SKM-1 treated with dmso at 0.1 percent for 144 hours (cell line): ENCODE results near the gene EIF4A3.
"Not testable (repeated sequence)": the region's sequence is repeated elsewhere in the genome, so short reads cannot be mapped to it uniquely, and the experiment has no call there.

ENCODE experiments used
- DNase-seq: peaks from one replicate; lab custom pipeline; 2025; ENCODE audit not compliant: unreplicated experiment; lab: John Stamatoyannopoulos, UW

The EIF4A3 gene

GRCh38 chr17:80101946-80102663 is 44.8 kb downstream of the EIF4A3 start:
- peak; percentile 20 for DNase-seq

DNA sequence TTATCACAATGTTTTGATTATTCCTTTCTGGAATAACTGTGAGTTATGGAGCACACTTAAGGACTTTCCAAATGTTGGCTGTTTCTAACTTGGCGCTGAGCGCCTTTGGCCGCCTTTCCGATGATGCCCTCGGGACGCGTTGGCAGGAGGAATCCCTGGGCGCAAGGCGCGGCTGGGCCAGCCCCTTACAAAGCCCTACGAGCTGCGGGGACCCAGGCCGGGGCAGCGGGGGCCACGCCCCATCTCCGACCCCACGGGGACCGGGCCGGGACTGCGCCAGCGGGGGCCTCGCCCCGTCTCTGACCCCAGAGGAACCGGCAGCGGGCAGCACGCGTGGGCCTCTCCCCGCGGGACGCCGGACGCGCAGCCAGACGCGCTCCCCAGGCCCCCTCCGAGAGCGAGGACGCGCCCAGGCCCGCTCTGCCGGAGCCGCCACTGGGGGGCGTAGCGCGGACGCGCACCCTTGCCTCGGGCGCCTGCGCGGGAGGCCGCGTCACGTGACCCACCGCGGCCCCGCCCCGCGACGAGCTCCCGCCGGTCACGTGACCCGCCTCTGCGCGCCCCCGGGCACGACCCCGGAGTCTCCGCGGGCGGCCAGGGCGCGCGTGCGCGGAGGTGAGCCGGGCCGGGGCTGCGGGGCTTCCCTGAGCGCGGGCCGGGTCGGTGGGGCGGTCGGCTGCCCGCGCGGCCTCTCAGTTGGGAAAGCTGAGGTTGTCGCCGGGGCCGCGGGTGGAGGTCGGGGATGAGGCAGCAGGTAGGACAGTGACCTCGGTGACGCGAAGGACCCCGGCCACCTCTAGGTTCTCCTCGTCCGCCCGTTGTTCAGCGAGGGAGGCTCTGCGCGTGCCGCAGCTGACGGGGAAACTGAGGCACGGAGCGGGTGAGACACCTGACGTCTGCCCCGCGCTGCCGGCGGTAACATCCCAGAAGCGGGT is 45.6 kb downstream of the EIF4A3 start, which contains the start of gene GAA:
Gene GAA, plus strand, starts transcription at position 571 of the 935 bp plus-strand sequence. CDS start 3,006 bp downstream, outside the sequence.
- peak; percentile 58 for DNase-seq

DNA sequence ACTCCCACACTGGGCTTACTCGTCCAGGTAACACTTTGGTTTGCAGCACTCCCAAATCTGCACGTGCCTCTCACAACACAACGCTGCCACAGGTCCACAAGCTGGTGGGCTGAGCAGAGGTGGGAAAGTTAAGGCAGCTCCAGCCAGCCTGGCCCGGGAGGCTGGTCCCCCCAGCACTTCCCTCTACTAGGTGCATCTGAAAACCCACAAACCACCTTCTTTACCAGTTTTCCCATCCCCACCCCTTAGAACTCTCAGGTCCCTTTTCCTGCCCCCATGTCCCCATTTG is 46.9 kb downstream of the EIF4A3 start:
- DNase-seq: no peak

DNA sequence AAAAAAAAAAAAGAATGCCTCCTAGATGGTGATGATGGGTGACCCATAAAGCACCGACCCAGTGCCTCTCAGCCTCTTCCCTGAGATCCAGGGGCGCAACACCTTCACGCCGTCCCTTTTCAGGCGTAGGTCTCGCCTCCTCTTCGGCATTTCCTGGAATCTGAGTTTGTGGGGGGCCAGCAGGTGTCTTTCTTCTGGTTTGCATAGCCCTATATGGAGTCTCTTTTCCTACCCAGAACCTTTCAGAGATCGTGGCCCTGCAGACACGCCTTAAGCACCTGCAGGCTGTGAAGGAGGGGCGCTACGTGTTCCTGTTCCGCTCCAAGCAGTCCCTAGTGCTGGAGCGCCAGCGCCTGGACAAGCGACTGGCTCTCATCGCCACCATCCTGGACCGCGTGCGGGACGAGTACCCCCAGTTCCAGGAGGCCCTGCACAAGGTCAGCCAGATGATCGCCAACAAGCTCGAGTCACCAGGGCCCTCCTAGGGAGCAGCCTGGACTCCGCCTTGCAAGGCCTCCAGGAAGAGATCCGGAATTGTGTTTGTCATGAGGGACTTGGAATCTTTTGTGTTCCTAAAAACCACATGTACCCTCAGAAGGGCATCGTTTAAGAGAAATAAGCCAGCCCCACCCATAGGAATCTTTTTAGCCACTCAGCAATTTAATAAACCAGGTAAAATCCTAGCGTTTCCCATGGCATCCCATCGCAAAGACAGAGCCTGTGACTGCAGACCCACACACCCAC is 47.5 kb downstream of the EIF4A3 start:
- DNase-seq: no peak

DNA sequence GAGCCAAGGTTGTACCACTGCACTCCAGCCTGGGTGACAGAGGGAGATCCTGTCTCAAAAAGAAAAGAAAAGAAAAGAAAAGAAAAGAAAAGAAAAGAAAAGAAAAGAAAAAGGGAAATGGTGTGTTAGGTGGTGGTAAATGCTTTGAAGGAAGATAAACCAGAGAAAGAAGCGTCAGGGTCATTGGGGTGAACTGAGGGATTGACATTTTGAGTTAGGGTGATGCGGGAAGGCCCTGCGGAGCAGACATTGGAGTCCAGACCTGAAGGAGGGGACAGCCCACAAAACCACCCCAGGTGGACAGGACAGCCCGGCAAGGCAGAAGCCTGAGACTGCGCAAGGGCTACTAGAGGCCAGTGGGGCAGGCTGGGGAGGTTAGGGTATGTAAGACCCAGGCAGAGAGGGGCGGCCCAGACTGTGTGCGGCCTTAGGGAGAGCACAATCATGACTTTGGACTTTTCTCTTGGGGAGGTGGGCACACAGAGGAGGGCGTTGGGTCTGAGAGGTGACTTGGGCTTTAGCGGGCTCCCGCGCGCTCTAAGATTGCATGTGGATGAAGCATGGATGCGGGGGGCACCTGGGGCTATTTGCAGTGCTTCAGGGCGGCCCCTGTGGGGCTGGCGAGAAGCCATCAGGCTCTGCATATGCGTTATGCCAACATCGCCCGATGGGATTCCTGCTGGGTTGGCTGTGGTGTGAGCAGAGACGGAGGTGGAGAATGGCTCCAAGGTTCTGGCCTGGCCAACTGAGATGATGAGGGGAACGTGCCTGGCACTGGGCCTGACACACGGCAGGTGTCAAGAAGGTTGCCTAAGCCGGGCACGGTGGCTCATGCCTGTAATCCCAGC is 48.9 kb downstream of the EIF4A3 start:
- DNase-seq: no peak

DNA sequence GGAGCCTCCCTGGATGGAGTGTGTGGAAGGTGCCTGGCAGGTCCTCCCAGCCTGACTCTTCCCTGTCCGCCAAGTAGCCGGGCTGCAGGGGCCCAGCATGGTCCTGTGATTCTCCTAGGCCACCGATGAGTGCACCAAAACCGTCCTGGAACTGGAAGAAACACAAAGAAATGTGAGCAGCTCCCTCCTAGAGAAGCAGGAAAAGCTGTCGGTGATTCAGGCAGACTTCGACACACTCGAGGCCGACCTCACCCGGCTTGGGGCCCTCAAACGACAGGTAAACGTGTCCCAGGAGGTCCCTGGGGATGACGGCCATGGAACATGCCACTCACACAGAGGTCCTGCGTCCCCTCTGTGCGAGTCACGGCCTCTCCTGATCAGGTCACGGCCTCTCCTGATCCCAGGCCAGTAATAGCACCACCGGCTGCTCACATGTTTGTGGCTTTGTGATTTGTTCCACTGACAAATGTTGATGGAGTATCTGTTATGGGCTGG is 49.8 kb downstream of the EIF4A3 start:
- DNase-seq: no peak

GRCh38 chr17:80096561-80097021 is 50.3 kb downstream of the EIF4A3 start:
- no peak for DNase-seq

GRCh38 chr17:80095844-80096475 is 51.0 kb downstream of the EIF4A3 start:
- no peak for DNase-seq

GRCh38 chr17:80095038-80095843 is 51.7 kb downstream of the EIF4A3 start:
- DNase-seq: no peak

- peak; percentile 94 for DNase-seq
Measured at GRCh38 chr17:80092959-80093358, 54.0 kb downstream of the EIF4A3 start.

- DNase-seq: no peak
Measured at GRCh38 chr17:80091376-80091775, 55.6 kb downstream of the EIF4A3 start.

DNA sequence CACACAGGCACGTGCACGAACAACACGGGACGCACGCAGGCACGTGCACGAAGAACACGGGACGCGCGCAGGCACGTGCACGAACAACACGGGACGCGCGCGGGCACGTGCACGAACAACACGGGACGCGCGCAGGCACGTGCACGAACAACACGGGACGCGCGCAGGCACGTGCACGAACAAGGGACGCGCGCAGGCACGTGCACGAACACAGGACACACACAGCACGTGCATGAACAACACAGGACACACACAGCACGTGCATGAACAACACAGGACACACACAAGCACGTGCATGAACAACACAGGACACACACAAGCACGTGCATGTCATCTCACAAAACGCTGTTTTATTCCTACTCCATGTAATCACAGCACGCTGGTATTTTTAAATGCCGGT is 56.8 kb downstream of the EIF4A3 start:
- DNase-seq: not testable (repeated sequence)

GRCh38 chr17:80089762-80090161 is 57.2 kb downstream of the EIF4A3 start:
- DNase-seq: no peak

- DNase-seq: no peak
Measured at GRCh38 chr17:80087346-80088265, 59.3 kb downstream of the EIF4A3 start.

GRCh38 chr17:80086616-80087015 is 60.3 kb downstream of the EIF4A3 start:
- no peak for DNase-seq

GRCh38 chr17:80086081-80086480 is 60.8 kb downstream of the EIF4A3 start:
- DNase-seq: no peak

DNA sequence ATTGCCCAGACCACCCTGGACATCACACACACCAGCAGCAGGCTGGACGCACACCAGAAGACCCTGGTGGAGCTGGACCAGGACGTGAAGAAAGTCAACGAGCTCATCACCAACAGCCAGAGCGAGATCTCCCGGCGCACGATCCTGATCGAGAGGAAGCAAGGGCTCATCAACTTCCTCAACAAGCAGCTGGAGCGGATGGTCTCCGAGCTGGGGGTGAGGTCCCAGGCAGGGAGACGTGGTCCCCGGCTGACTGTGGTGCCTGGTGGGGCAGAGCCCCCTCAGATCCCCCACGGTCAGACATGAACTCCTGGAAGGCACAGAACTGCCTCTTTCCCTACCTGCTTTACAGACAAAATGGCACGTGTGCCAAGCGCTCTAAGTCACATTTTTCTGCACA is 62.2 kb downstream of the EIF4A3 start:
- DNase-seq: no peak
